CD14-positive monocyte (primary cell): ENCODE measurements around the gene PAFAH1B2. TPM values are rescaled to one million over a fixed set of nuclear protein-coding genes. Genes with fewer than 3 reads are reported as not detected.

Experiments
- DNase-seq, 3 donors: peaks; one replicate each; pipeline ENCODE4 v3.0.0-alpha.2; 2011 to 2022
- H2AFZ ChIP-seq: 2 replicates; pipeline ENCODE4 v1.6.0; 2012; ENCODE audit warnings: mild to moderate bottlenecking, low read depth, low read length, inconsistent platforms; ENCODE audit not compliant: insufficient read depth, poor library complexity, severe bottlenecking
- H3K27ac ChIP-seq, 2 donors: 1 replicate in 1 of 2; 2 replicates in 1 of 2; pipeline ENCODE4 v1.5.1; 2012 to 2013; ENCODE audit warnings: low read length in 2 of 2, control low read depth in 1 of 2, inconsistent platforms in 1 of 2, low read depth in 1 of 2, mild to moderate bottlenecking in 1 of 2
- H3K27me3 ChIP-seq, 2 donors: one replicate each; pipeline versions ENCODE4 v1.6.0 to v1.6.1; 2011 to 2013; ENCODE audit warnings: low read length in 2 of 2; ENCODE audit not compliant: control insufficient read depth in 2 of 2, insufficient read depth in 2 of 2
- H3K36me3 ChIP-seq, 2 donors: replicated peaks in 1 of 2; 1 replicate in 1 of 2; 2 replicates in 1 of 2; pipeline versions ENCODE4 v1.5.1 to v1.6.1; 2012 to 2013; ENCODE audit warnings: low read length in 2 of 2, control low read depth in 1 of 2, inconsistent platforms in 1 of 2, mild to moderate bottlenecking in 1 of 2; ENCODE audit not compliant: insufficient read depth in 2 of 2, control insufficient read depth in 1 of 2
- H3K4me1 ChIP-seq, 2 donors: 1 replicate in 1 of 2; 2 replicates in 1 of 2; pipeline versions ENCODE4 v1.5.1 to v1.6.1; 2012 to 2013; ENCODE audit warnings: low read length in 2 of 2, control low read depth in 1 of 2, inconsistent platforms in 1 of 2, mild to moderate bottlenecking in 1 of 2, moderate library complexity in 1 of 2; ENCODE audit not compliant: insufficient read depth in 2 of 2, control insufficient read depth in 1 of 2
- H3K4me2 ChIP-seq: replicated peaks from 2 replicates; pipeline ENCODE3; 2012; ENCODE audit warnings: low read length, moderate library complexity, mild to moderate bottlenecking; ENCODE audit not compliant: poor library complexity, severe bottlenecking; ENCODE audit errors: extremely low read depth
- H3K4me3 ChIP-seq, 3 experiments: fragments of 200-600 bp in 1 of 3; sonication (generic) in 1 of 3; replicated peaks in 1 of 3; 1 replicate in 2 of 3; 2 replicates in 1 of 3; pipeline ENCODE4 v1.5.1; 2011 to 2013; ENCODE audit warnings: low read length in 3 of 3, mild to moderate bottlenecking in 3 of 3, control low read depth in 2 of 3, low read depth in 2 of 3, inconsistent platforms in 1 of 3, moderate library complexity in 1 of 3
- H3K79me2 ChIP-seq: 2 replicates; pipeline ENCODE4 v1.6.0; 2012; ENCODE audit warnings: mild to moderate bottlenecking, control low read depth, inconsistent platforms, low read length, moderate library complexity; ENCODE audit not compliant: insufficient read depth
- H3K9ac ChIP-seq: 2 replicates; pipeline ENCODE4 v1.6.0; 2017; ENCODE audit warnings: low read length, mild to moderate bottlenecking; ENCODE audit not compliant: insufficient read depth, poor library complexity, severe bottlenecking
- H3K9me3 ChIP-seq, 2 donors: replicated peaks in 1 of 2; 1 replicate in 1 of 2; 2 replicates in 1 of 2; pipeline versions ENCODE4 v1.5.1 to v1.6.1; 2012 to 2013; ENCODE audit warnings: low read length in 2 of 2, control low read depth in 1 of 2; ENCODE audit not compliant: control insufficient read depth in 1 of 2, insufficient read depth in 1 of 2
- H4K20me1 ChIP-seq: 2 replicates; pipeline ENCODE4 v1.6.0; 2012; ENCODE audit warnings: mild to moderate bottlenecking, low read length, control low read depth, moderate library complexity; ENCODE audit not compliant: insufficient read depth
- H3K27ac Mint-ChIP-seq, 7 donors: one replicate each; pipeline ENCODE4 v1.8.0; 2020; ENCODE audit warnings: mild to moderate bottlenecking in 7 of 7, mixed read lengths in 7 of 7, moderate library complexity in 6 of 7, inconsistent platforms in 2 of 7
- H3K27me3 Mint-ChIP-seq, 3 donors: one replicate each; pipeline ENCODE4 v1.8.0; 2021 to 2022; ENCODE audit warnings: low read depth in 3 of 3, mild to moderate bottlenecking in 3 of 3, mixed read lengths in 3 of 3, moderate library complexity in 3 of 3, inconsistent platforms in 1 of 3
- H3K36me3 Mint-ChIP-seq, 2 donors: one replicate each; pipeline ENCODE4 v1.8.0; 2020; ENCODE audit warnings: mixed read lengths in 2 of 2, inconsistent platforms in 1 of 2, mild to moderate bottlenecking in 1 of 2
- H3K4me1 Mint-ChIP-seq: one replicate; pipeline ENCODE4 v1.8.0; 2020; ENCODE audit warnings: mild to moderate bottlenecking, mixed read lengths
- H3K4me3 Mint-ChIP-seq, 2 donors: one replicate each; pipeline ENCODE4 v1.8.0; 2020; ENCODE audit warnings: mild to moderate bottlenecking in 2 of 2, mixed read lengths in 2 of 2, moderate library complexity in 1 of 2
- H3K9me3 Mint-ChIP-seq, 7 donors: one replicate each; pipeline ENCODE4 v1.8.0; 2020 to 2022; ENCODE audit warnings: mixed read lengths in 7 of 7, mild to moderate bottlenecking in 6 of 7, moderate library complexity in 6 of 7, inconsistent platforms in 2 of 7
- WGBS: methylation state at CpG from one replicate; pipeline ENCODE4 v1.1.5; 2013; ENCODE audit warnings: missing lambda C conversion rate; ENCODE audit not compliant: insufficient coverage; 5-methylcytosine and 5-hydroxymethylcytosine counted together
- intact Hi-C, 2 donors: fragments of 100-400 bp; cut with micrococcal nuclease; formaldehyde crosslinking; loops; one replicate each; pipeline versions ENCODE4 v1.15.0 to v1.15.1; 2023
- polyA plus RNA-seq, 3 donors: library from polyadenylated mRNA; depleted of rRNA in 1 of 3; unstranded in 2 of 3; stranded (reverse) in 1 of 3; fragments of 300-500 nt in 2 of 3; fragments of >200 nt in 1 of 3; fragmentation: Illumina TruSeq in 2 of 3; gene quantifications; 1 replicate in 2 of 3; 2 replicates in 1 of 3; pipeline ENCODE4 v1.2.3, GENCODE V29; 2012 to 2021
- TF ChIP-seq, protein P1 (sequence below): fragments of 200-600 bp; IDR thresholded peaks from one replicate; pipeline ENCODE4 v1.8.0; 2022; ENCODE audit warnings: antibody characterized with exemption, mild to moderate bottlenecking

The PAFAH1B2 gene
- polyA plus RNA-seq, 3 donors, result 16.9 to 25.1 (median 23.7) TPM

DNA sequence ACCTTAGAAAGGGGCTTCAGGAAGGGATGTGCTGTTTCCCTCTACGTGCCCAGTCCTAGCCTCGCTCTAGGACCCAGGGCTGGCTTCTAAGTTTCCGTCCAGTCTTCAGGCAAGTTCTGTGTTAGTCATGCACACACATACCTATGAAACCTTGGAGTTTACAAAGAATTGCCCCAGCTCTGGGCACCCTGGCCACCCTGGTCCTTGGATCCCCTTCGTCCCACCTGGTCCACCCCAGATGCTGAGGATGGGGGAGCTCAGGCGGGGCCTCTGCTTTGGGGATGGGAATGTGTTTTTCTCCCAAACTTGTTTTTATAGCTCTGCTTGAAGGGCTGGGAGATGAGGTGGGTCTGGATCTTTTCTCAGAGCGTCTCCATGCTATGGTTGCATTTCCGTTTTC is 52.9 kb downstream of the PAFAH1B2 start:
- H3K4me1 ChIP-seq, result peaks cover 19 to 28% of the 10 kb centered on the region in 2 donors
- no peak for DNase-seq
- Mint-ChIP-seq H3K27ac (peak overlapping the region in 1 of 7 donors; percentile 33), H3K27me3 (peaks cover 3 to 7% (median 6%) of the 10 kb centered on the region in 3 donors), H3K9me3 (peaks cover 0 to 3% (median 0%) of the 10 kb centered on the region in 7 donors), H3K36me3 (peaks cover 61 to 73% of the 10 kb centered on the region in 2 donors), H3K4me1 (peaks cover 37% of the 10 kb centered on the region), H3K4me3 (no peak overlapping the region)
- peaks cover 47 to 65% of the 10 kb centered on the region in 2 donors for H3K36me3 ChIP-seq
- H3K27ac ChIP-seq, result no peak overlapping the region
- no peaks in the 10 kb centered on the region for H3K27me3 ChIP-seq
- no peaks in the 10 kb centered on the region for H3K9me3 ChIP-seq
- no peak overlapping the region for H3K9ac ChIP-seq
- H4K20me1 ChIP-seq, result peaks cover 12% of the 10 kb centered on the region
- H3K79me2 ChIP-seq, result no peaks in the 10 kb centered on the region
- TF ChIP-seq, protein P1, sequence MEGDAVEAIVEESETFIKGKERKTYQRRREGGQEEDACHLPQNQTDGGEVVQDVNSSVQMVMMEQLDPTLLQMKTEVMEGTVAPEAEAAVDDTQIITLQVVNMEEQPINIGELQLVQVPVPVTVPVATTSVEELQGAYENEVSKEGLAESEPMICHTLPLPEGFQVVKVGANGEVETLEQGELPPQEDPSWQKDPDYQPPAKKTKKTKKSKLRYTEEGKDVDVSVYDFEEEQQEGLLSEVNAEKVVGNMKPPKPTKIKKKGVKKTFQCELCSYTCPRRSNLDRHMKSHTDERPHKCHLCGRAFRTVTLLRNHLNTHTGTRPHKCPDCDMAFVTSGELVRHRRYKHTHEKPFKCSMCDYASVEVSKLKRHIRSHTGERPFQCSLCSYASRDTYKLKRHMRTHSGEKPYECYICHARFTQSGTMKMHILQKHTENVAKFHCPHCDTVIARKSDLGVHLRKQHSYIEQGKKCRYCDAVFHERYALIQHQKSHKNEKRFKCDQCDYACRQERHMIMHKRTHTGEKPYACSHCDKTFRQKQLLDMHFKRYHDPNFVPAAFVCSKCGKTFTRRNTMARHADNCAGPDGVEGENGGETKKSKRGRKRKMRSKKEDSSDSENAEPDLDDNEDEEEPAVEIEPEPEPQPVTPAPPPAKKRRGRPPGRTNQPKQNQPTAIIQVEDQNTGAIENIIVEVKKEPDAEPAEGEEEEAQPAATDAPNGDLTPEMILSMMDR, result no peak
- 100% methylated on average over 2 of the region's 7 CpGs for WGBS
- H3K4me2 ChIP-seq, result no peak overlapping the region
- intact Hi-C loops, result no loop called here
- no peak overlapping the region for H2AFZ ChIP-seq
- H3K4me3 ChIP-seq, result no peak overlapping the region

DNA sequence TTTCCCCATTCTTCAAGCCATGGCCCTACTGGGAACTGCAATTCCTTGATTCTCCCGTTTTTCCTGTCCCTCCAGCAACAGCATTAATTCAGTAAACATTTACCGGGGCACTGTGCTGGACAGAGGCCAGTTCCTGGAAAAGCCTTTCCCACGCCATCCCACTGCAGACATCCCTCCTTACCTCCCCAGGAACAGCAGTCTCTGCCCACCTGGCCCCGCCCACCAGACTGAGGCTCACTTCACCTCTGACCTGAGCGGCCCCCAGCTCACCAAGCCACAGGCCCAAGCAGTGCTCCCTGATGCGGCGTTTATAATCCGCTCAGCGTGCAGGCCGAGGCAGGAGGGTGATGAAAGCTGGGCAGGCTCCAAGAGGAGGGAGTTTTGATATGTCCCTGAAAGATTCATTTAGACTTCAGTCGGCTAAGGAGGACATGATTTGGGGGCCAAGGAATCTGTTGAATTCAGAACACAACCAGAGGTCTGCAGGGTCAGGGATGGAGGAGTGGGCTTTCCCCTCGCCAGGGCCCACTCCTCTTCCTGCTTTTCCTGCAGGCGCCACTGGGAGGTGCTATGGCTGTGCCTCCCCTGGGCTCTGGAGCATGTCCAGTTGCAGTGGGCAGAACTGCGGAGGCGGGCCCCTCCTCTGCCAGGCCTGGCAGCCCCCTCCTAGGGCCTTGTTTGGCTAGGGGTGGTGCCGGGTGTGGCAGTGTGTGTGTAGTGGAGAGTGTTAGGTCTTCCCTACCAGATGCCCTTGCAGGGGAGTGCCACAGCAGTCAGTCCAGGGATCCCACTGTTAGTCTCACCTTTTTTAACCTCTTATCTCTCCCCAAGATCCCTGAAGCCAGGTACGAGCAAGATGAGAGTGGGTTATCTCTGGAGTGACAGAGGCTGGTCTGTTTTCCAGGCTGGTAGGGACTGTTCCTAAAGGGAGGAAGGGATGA is 53.7 kb downstream of the PAFAH1B2 start:
- intact Hi-C loops, result no loop called here
- Histone ChIP-seq H4K20me1 (peaks cover 12% of the 10 kb centered on the region), H3K4me3 (no peak overlapping the region), H3K4me2 (no peak overlapping the region), H3K27ac (no peak overlapping the region), H3K4me1 (peaks cover 19 to 28% of the 10 kb centered on the region in 2 donors), H3K9ac (no peak overlapping the region), H3K27me3 (no peaks in the 10 kb centered on the region), H3K36me3 (peaks cover 41 to 60% of the 10 kb centered on the region in 2 donors), H3K9me3 (no peaks in the 10 kb centered on the region), H2AFZ (no peak overlapping the region), H3K79me2 (no peaks in the 10 kb centered on the region)
- peak overlapping the region in 2 of 7 donors; percentile 43 to 46 for H3K27ac Mint-ChIP-seq
- peaks cover 53 to 66% of the 10 kb centered on the region in 2 donors for H3K36me3 Mint-ChIP-seq
- H3K4me1 Mint-ChIP-seq, result peaks cover 37% of the 10 kb centered on the region
- DNase-seq, result no peak
- H3K9me3 Mint-ChIP-seq, result peaks cover 0 to 3% (median 0%) of the 10 kb centered on the region in 7 donors
- peak overlapping the region in 1 of 2 donors; percentile 16 for H3K4me3 Mint-ChIP-seq
- TF ChIP-seq, protein P1, result peak; percentile 39
- 96% methylated on average over 10 of the region's 17 CpGs for WGBS
- H3K27me3 Mint-ChIP-seq, result peaks cover 3 to 7% (median 6%) of the 10 kb centered on the region in 3 donors
